RKO (cell line): Measurements from ENCODE around the gene NAB2.
"Not testable (repeated sequence)": the region's sequence is repeated elsewhere in the genome, so short reads cannot be mapped to it uniquely, and the experiment has no call there.

ENCODE experiments used
- DNase-seq: peaks from one replicate; pipeline ENCODE4 v3.0.0-alpha.2; 2016; ENCODE audit warnings: low spot score

NAB2 gene

GRCh38 chr12:57111031-57111734 is 22.3 kb downstream of the NAB2 start, which contains the start of gene STAT6:
STAT6 (minus strand) TSS chr12:57111362; CDS start chr12:57108278, 3,084 bp downstream.
- peak; percentile 83 for DNase-seq

GRCh38 chr12:57112492-57113294 is 23.8 kb downstream of the NAB2 start:
- no peak for DNase-seq

- DNase-seq: no peak
These were observed 27.8 kb downstream of the NAB2 start for GRCh38 chr12:57116580-57117281.

GRCh38 chr12:57118711-57119271 is 29.9 kb downstream of the NAB2 start:
- DNase-seq: peak; percentile 75

GRCh38 chr12:57119294-57120085 is 30.6 kb downstream of the NAB2 start:
- DNase-seq: no peak

- not testable (repeated sequence) for DNase-seq
These were observed 31.8 kb downstream of the NAB2 start for GRCh38 chr12:57120718-57121117.

- no peak for DNase-seq
These were observed 34.9 kb downstream of the NAB2 start for GRCh38 chr12:57123813-57124212.

GRCh38 chr12:57124261-57124877 is 35.5 kb downstream of the NAB2 start:
- peak; percentile 82 for DNase-seq

- no peak for DNase-seq
These were observed 37.1 kb downstream of the NAB2 start for GRCh38 chr12:57126061-57126460.

GRCh38 chr12:57126561-57126960 is 37.6 kb downstream of the NAB2 start:
- DNase-seq: no peak

- DNase-seq: peak; percentile 76
These were observed 38.3 kb downstream of the NAB2 start for GRCh38 chr12:57127101-57127725.

GRCh38 chr12:57127726-57128518 is 39.0 kb downstream of the NAB2 start, which contains the start of gene LRP1:
LRP1 (plus strand) TSS chr12:57128483; CDS start chr12:57128965, 482 bp downstream.
- peak; percentile 76 for DNase-seq

GRCh38 chr12:57128519-57129247 is 39.8 kb downstream of the NAB2 start:
- DNase-seq: no peak

- DNase-seq: no peak
These were observed 40.5 kb downstream of the NAB2 start for GRCh38 chr12:57129321-57129842.

GRCh38 chr12:57129889-57130288 is 41.0 kb downstream of the NAB2 start:
- DNase-seq: peak; percentile 63

- no peak for DNase-seq
These were observed 42.0 kb downstream of the NAB2 start for GRCh38 chr12:57130941-57131340.

- no peak for DNase-seq
These were observed 43.2 kb downstream of the NAB2 start for GRCh38 chr12:57131896-57132744.
